Trophoblast cell (in vitro differentiated cells and primary cell): Measurements from ENCODE around the gene SURF6.
"Not testable (repeated sequence)": the region's sequence is repeated elsewhere in the genome, so short reads cannot be mapped to it uniquely, and the experiment has no call there.

Experiments used
- DNase-seq, 2 donors: peaks; one replicate each; pipeline ENCODE4 v3.0.0-alpha.2; 2016
- H2AFZ ChIP-seq: 2 replicates; pipeline ENCODE4 v1.6.1; 2013; ENCODE audit warnings: low read length, moderate library complexity, mild to moderate bottlenecking; ENCODE audit not compliant: insufficient read depth, poor library complexity
- H2AK5ac ChIP-seq: 2 replicates; pipeline ENCODE4 v1.6.1; 2013; ENCODE audit warnings: mild to moderate bottlenecking, low read length
- H2BK120ac ChIP-seq: 2 replicates; pipeline ENCODE4 v1.6.1; 2013; ENCODE audit warnings: low read length, mild to moderate bottlenecking, moderate library complexity; ENCODE audit not compliant: insufficient read depth, poor library complexity
- H2BK12ac ChIP-seq: 2 replicates; pipeline ENCODE4 v1.6.1; 2013; ENCODE audit warnings: mild to moderate bottlenecking, low read length, moderate library complexity
- H2BK5ac ChIP-seq: 2 replicates; pipeline ENCODE4 v1.6.1; 2013; ENCODE audit warnings: low read length, low read depth, moderate library complexity, mild to moderate bottlenecking; ENCODE audit not compliant: poor library complexity
- H3K14ac ChIP-seq: 2 replicates; pipeline ENCODE4 v1.6.1; 2013; ENCODE audit warnings: mild to moderate bottlenecking, low read length
- H3K18ac ChIP-seq: 2 replicates; pipeline ENCODE4 v1.6.1; 2013; ENCODE audit warnings: mild to moderate bottlenecking, low read length
- H3K23ac ChIP-seq: 2 replicates; pipeline ENCODE4 v1.6.1; 2013; ENCODE audit warnings: low read length
- H3K27ac ChIP-seq: 2 replicates; pipeline ENCODE4 v1.5.1; 2013; ENCODE audit warnings: low read depth, mild to moderate bottlenecking, inconsistent platforms, low read length, moderate library complexity
- H3K27me3 ChIP-seq: 2 replicates; pipeline ENCODE4 v1.6.1; 2013; ENCODE audit warnings: inconsistent platforms, mild to moderate bottlenecking, low read length, moderate library complexity; ENCODE audit not compliant: insufficient read depth
- H3K36me3 ChIP-seq, 2 experiments: 1 replicate in 1 of 2; 2 replicates in 1 of 2; pipeline ENCODE4 v1.6.1; 2013; ENCODE audit warnings: low read length in 2 of 2, mild to moderate bottlenecking in 2 of 2, moderate library complexity in 1 of 2; ENCODE audit not compliant: insufficient read depth in 2 of 2, control insufficient read depth in 1 of 2
- H3K4ac ChIP-seq: 2 replicates; pipeline ENCODE4 v1.6.1; 2013; ENCODE audit warnings: low read depth, mild to moderate bottlenecking, low read length, moderate library complexity
- H3K4me1 ChIP-seq, 2 experiments: 1 replicate in 1 of 2; 2 replicates in 1 of 2; pipeline ENCODE4 v1.6.1; 2013; ENCODE audit warnings: low read length in 2 of 2, mild to moderate bottlenecking in 2 of 2, moderate library complexity in 1 of 2; ENCODE audit not compliant: insufficient read depth in 2 of 2, control insufficient read depth in 1 of 2
- H3K4me2 ChIP-seq: 2 replicates; pipeline ENCODE4 v1.6.1; 2013; ENCODE audit warnings: inconsistent platforms, mild to moderate bottlenecking, low read length, moderate library complexity
- H3K4me3 ChIP-seq: 2 replicates; pipeline ENCODE4 v1.5.1; 2013; ENCODE audit warnings: mild to moderate bottlenecking, low read depth, low read length, inconsistent platforms
- H3K79me1 ChIP-seq: one replicate; pipeline ENCODE4 v1.6.1; 2013; ENCODE audit warnings: low read length
- H3K79me2 ChIP-seq: 2 replicates; pipeline ENCODE4 v1.6.1; 2013; ENCODE audit warnings: low read length, mild to moderate bottlenecking; ENCODE audit not compliant: control insufficient read depth, insufficient read depth, poor library complexity
- H3K9ac ChIP-seq: 2 replicates; pipeline ENCODE4 v1.6.1; 2013; ENCODE audit warnings: mild to moderate bottlenecking, low read length
- H3K9me3 ChIP-seq: 2 replicates; pipeline ENCODE4 v1.6.1; 2013; ENCODE audit warnings: low read depth, mild to moderate bottlenecking, control low read depth, inconsistent platforms, low read length; ENCODE audit not compliant: insufficient read depth
- H4K12ac ChIP-seq: 2 replicates; pipeline ENCODE4 v1.6.1; 2013; ENCODE audit warnings: low read depth, mild to moderate bottlenecking, low read length, moderate library complexity
- H4K8ac ChIP-seq: 2 replicates; pipeline ENCODE4 v1.6.1; 2013; ENCODE audit warnings: low read depth, mild to moderate bottlenecking, low read length, moderate library complexity
- H4K91ac ChIP-seq: one replicate; pipeline ENCODE4 v1.6.1; 2013; ENCODE audit warnings: low read depth, mild to moderate bottlenecking, low read length, moderate library complexity
- WGBS: extraction: QIAGEN DNeasy Blood & Tissue Kit; methylation state at CpG from one replicate; pipeline ENCODE4 v1.1.7; 2013; ENCODE audit warnings: missing lambda C conversion rate; ENCODE audit not compliant: insufficient read length, insufficient coverage; ENCODE audit errors: extremely low coverage; 5-methylcytosine and 5-hydroxymethylcytosine counted together

SURF6 gene

GRCh38 chr9:133334888-133335287 is 1.1 kb downstream of the SURF6 start:
- H4K91ac ChIP-seq, H2BK120ac ChIP-seq, H3K4me1 ChIP-seq, H3K9me3 ChIP-seq, H4K12ac ChIP-seq, H3K27me3 ChIP-seq, H3K14ac ChIP-seq, H2AK5ac ChIP-seq, H2BK5ac ChIP-seq, H3K9ac ChIP-seq, H3K18ac ChIP-seq, H3K23ac ChIP-seq, H4K8ac ChIP-seq, DNase-seq, H2BK12ac ChIP-seq, H3K27ac ChIP-seq, H3K4me3 ChIP-seq, H2AFZ ChIP-seq, H3K79me2 ChIP-seq, H3K79me1 ChIP-seq: not testable (repeated sequence)
- Histone ChIP-seq H3K4me2 (peak overlapping the region; percentile 8), H3K4ac (peak overlapping the region; percentile 17), H3K36me3 (peaks cover 38 to 48% of the 10 kb centered on the region in 2 experiments)
- WGBS, result no CpG with 5 or more reads among the region's 11 CpGs

- no CpG with 5 or more reads among the region's 6 CpGs for WGBS
Observed at GRCh38 chr9:133334161-133334560, 1.8 kb downstream of the SURF6 start.

GRCh38 chr9:133333566-133333965 is 2.4 kb downstream of the SURF6 start:
- Histone ChIP-seq H3K79me1 (peaks cover 6% of the 10 kb centered on the region), H3K27ac (no peak overlapping the region), H3K36me3 (peaks cover 34 to 40% of the 10 kb centered on the region in 2 experiments), H3K4me1 (peaks cover 0 to 3% of the 10 kb centered on the region in 2 experiments), H3K18ac (no peak overlapping the region), H3K4me2 (no peak overlapping the region), H2BK12ac (no peak overlapping the region), H2BK5ac (no peak overlapping the region), H3K23ac (no peak overlapping the region), H4K8ac (no peak overlapping the region), H3K4ac (no peak overlapping the region), H3K27me3 (no peaks in the 10 kb centered on the region), H3K9me3 (peaks cover 2% of the 10 kb centered on the region), H3K14ac (no peak overlapping the region), H3K4me3 (no peak overlapping the region), H2AFZ (no peak overlapping the region), H4K91ac (no peak overlapping the region), H2AK5ac (no peak overlapping the region), H3K79me2 (peaks cover 5% of the 10 kb centered on the region), H2BK120ac (no peak overlapping the region), H3K9ac (no peak overlapping the region), H4K12ac (no peak overlapping the region)
- WGBS, result no CpG with 5 or more reads among the region's 10 CpGs
- DNase-seq, result no peak

More at GRCh38 chr9:133334161-133334560, 1.8 kb downstream of the SURF6 start:
- H3K23ac ChIP-seq, result no peak overlapping the region
- H3K4me2 ChIP-seq, result no peak overlapping the region
- no peaks in the 10 kb centered on the region for H3K27me3 ChIP-seq
- H3K4me3 ChIP-seq, result no peak overlapping the region
- no peak overlapping the region for H3K18ac ChIP-seq
- DNase-seq, result no peak
- H3K14ac ChIP-seq, result no peak overlapping the region
- H4K91ac ChIP-seq, result no peak overlapping the region
- H3K36me3 ChIP-seq, result peaks cover 34 to 42% of the 10 kb centered on the region in 2 experiments
- H4K8ac ChIP-seq, result no peak overlapping the region
- no peak overlapping the region for H2BK12ac ChIP-seq
- peaks cover 6% of the 10 kb centered on the region for H3K79me1 ChIP-seq
- H3K27ac ChIP-seq, result no peak overlapping the region
- peaks cover 0 to 3% of the 10 kb centered on the region in 2 experiments for H3K4me1 ChIP-seq
- peaks cover 2% of the 10 kb centered on the region for H3K9me3 ChIP-seq
- H2BK5ac ChIP-seq, result no peak overlapping the region
- no peak overlapping the region for H2AFZ ChIP-seq
- H3K9ac ChIP-seq, result no peak overlapping the region
- H3K4ac ChIP-seq, result no peak overlapping the region
- peaks cover 5% of the 10 kb centered on the region for H3K79me2 ChIP-seq
- H2BK120ac ChIP-seq, result no peak overlapping the region
- no peak overlapping the region for H4K12ac ChIP-seq
- H2AK5ac ChIP-seq, result no peak overlapping the region

- Histone ChIP-seq H3K9me3 (peaks cover 2% of the 10 kb centered on the region), H2BK12ac (no peak overlapping the region), H4K12ac (no peak overlapping the region), H2BK5ac (no peak overlapping the region), H2AK5ac (no peak overlapping the region), H3K79me1 (peaks cover 6% of the 10 kb centered on the region), H3K18ac (no peak overlapping the region), H2AFZ (no peak overlapping the region), H3K27me3 (no peaks in the 10 kb centered on the region), H3K4me1 (peaks cover 0 to 3% of the 10 kb centered on the region in 2 experiments), H3K4ac (no peak overlapping the region), H3K27ac (no peak overlapping the region), H3K36me3 (peaks cover 34 to 40% of the 10 kb centered on the region in 2 experiments), H3K79me2 (peaks cover 5% of the 10 kb centered on the region), H3K9ac (no peak overlapping the region), H3K14ac (no peak overlapping the region), H3K23ac (no peak overlapping the region), H4K91ac (no peak overlapping the region), H3K4me3 (no peak overlapping the region), H3K4me2 (no peak overlapping the region), H2BK120ac (no peak overlapping the region), H4K8ac (no peak overlapping the region)
- WGBS, result no CpG with 5 or more reads among the region's 11 CpGs
- no peak for DNase-seq
Observed at GRCh38 chr9:133333011-133333410, 3.0 kb downstream of the SURF6 start.
